ENCODE results near the gene SPON1. TPM values are rescaled to one million over a fixed set of nuclear protein-coding genes. Genes with fewer than 3 reads are reported as not detected.

SPON1 gene
- total and polyA plus RNA-seq, 4 donors: 0.72 to 4.9 (median 1.2) TPM

- peaks cover 0 to 10% (median 6%) of the 10 kb centered on the region in 4 donors for H3K4me1 ChIP-seq (ENCODE audit: control insufficient read depth in 4 of 4, insufficient read depth in 4 of 4, low read length in 3 of 4)
- TF ChIP-seq NR2F2 (IDR thresholded peaks at IDR 0.05) (no peak), YY1 (IDR thresholded peaks at IDR 0.05) (no peak), RAD21 (IDR thresholded peaks at IDR 0.05) (no peak), REST (IDR thresholded peaks at IDR 0.05) (no peak), FOXA1 (IDR thresholded peaks at IDR 0.05) (no peak), FOXA2 (IDR thresholded peaks at IDR 0.05) (no peak), HNF4A (conservative IDR thresholded peaks at IDR 0.05) (no peak), EGR1 (IDR thresholded peaks at IDR 0.05; ENCODE audit: low read depth in 2 of 2) (no peak), ZBTB33 (IDR thresholded peaks at IDR 0.05) (no peak), SP1 (IDR thresholded peaks at IDR 0.05) (no peak), ATF3 (IDR thresholded peaks at IDR 0.05) (no peak), MAX (IDR thresholded peaks at IDR 0.05) (no peak), GABPA (IDR thresholded peaks at IDR 0.05 in 1 of 2, conservative IDR thresholded peaks at IDR 0.05 in 1 of 2) (no peak), RXRA (IDR thresholded peaks at IDR 0.05) (no peak), CTCF (IDR thresholded peaks at IDR 0.05; ENCODE audit: low read depth, low read length, missing input control) (no peak), TAF1 (conservative IDR thresholded peaks at IDR 0.05) (no peak), JUND (IDR thresholded peaks at IDR 0.05) (no peak), HNF4G (IDR thresholded peaks at IDR 0.05) (no peak)
- 68% methylated on average over 38 of the region's 38 CpGs for WGBS
- H3K36me3 ChIP-seq (ENCODE audit: control insufficient read depth in 4 of 4, insufficient read depth in 3 of 4, low read depth in 1 of 4, low read length in 3 of 4): no peaks in the 10 kb centered on the region
- no peak overlapping the region for H3K4me3 ChIP-seq (ENCODE audit: low read depth in 1 of 3, low read length in 3 of 3)
- H3K27ac ChIP-seq (ENCODE audit: low read depth in 1 of 2, low read length in 2 of 2): no peak overlapping the region
- no peaks in the 10 kb centered on the region for H3K9me3 ChIP-seq (ENCODE audit: control insufficient read depth in 4 of 4, low read length in 3 of 4)
- no peak for DNase-seq (ENCODE audit: low spot score)
- no peak overlapping the region for H3K9ac ChIP-seq (ENCODE audit: low read depth in 1 of 2, low read length in 2 of 2)
- no peaks in the 10 kb centered on the region for H3K27me3 ChIP-seq (ENCODE audit: control insufficient read depth in 4 of 4, insufficient read depth in 4 of 4, low read length in 3 of 4)
Measured at GRCh38 chr11:14259186-14259784, 296.8 kb downstream of the SPON1 start.
